GM19239 (cell line): Measurements from ENCODE around the gene RAB11FIP3.
"Not testable (repeated sequence)": the region's sequence is repeated elsewhere in the genome, so short reads cannot be mapped to it uniquely, and the experiment has no call there.

ENCODE experiments used
- DNase-seq: peaks from one replicate; pipeline ENCODE4 v3.0.0; 2011; ENCODE audit warnings: low spot score; ENCODE audit not compliant: insufficient read length
- FAIRE-seq: peaks from 2 replicates; lab custom pipeline; 2011; peaks lifted over from hg19 to GRCh38; lab: Jason Lieb, UNC

Gene RAB11FIP3

GRCh38 chr16:425082-425718, at the start of gene RAB11FIP3:
RAB11FIP3 (plus strand) TSS chr16:425649; CDS start chr16:426007, 358 bp downstream.
- peak; percentile 100 for DNase-seq
- peak; percentile 76 for FAIRE-seq

DNA sequence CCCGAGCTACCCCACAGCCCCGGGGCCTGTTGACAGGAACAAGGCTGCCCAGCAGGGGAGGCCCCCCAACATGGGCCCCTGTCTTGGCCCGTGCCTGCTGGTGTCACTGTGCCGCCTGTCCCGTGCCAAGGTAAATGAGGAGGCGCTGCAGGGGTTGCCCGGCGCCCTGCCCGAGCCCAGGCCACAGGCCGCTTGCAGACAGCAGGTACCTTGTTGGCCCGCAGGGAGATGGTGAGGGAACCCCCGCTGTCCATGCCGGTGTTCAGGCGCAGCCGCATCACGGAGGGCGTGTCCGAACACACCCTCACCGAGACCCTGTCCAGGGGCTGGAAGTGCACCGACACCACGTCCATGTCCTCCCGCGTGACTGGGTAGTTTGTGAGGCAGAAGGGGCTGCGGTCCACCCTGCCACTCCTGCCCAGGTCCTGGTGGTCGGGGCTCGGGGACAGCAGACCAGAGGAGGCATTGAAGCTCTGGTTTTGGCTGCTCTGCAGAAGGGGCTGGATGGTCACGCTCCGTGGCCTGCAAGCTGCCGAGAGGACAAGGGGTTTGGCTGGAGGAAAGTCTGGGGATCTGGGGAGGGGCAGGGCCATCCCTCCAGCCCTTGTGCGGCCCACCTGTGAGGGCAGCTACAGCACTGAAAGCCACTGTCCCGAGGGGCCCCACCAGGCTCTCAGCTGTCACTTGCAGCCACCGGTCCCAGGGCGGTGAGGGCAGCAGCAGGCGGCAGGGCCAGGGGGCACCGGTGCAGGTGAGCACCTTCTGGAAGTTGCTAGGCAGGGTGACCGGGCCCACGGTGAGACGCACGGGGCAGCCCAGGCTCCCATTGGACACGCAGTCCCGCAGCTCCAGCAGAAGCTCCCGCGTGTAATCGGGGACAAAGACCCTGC, 49.3 kb upstream of the RAB11FIP3 start:
- DNase-seq, result no peak
- no peak for FAIRE-seq

DNA sequence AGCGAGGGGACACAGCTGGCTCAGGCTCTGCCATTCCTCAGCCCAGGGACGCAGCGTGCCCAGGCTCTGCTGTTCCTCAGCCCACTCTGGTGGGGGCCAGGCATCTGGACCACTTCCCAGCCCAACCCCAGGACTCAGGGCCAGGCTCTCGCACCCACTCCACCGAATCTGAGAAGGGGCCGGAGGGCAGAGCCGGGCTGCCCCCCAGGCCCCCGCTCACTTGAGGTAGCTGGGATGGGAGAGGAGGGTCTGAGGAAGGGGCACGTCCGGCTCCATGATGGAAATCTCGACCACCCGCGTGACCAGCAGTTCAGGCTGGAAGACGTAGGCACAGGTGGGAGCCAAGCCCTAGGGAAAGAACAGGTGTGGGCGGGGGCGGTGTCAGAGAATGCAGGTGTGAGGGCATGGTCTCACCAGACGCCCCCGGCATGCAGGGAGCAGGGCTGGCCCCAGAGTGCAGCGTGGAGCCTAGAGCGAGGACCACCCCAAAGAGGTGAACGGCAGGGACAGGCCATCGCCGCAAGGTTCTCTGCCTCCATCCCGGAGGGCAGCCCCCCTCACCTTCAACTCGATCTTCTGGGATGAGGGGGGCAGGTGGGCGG, 48.5 kb upstream of the RAB11FIP3 start:
- FAIRE-seq (no peak), DNase-seq (no peak)

DNA sequence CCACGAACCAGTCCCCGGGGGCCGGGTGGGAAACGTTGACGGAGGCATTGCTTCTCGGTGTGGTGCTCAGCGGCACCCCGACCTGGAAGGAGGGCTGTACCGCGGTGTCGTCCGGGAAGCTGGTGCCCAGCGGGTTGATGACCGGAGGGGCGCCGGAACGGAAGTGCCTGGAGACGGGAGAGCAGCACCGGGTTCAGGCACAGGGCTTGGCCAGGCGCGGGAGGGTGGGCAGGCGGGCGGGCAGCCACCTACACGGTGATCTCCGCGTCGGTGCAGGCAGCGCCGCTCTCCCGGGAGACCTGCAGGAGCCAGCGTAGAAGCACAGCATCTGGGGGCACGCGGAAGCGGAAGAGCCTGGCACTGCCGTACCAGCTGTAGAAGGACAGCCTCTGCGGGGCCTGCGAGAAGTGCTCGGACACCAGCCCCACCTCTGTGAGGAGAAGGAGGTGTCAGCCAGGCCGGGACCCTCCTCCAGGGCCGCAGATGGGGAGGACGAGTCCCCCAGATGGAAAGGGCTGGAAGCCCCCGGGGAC, 48.0 kb upstream of the RAB11FIP3 start:
- DNase-seq, result no peak
- no peak for FAIRE-seq

- FAIRE-seq, DNase-seq: not testable (repeated sequence)
Observed at GRCh38 chr16:378113-378820, 47.2 kb upstream of the RAB11FIP3 start.

DNA sequence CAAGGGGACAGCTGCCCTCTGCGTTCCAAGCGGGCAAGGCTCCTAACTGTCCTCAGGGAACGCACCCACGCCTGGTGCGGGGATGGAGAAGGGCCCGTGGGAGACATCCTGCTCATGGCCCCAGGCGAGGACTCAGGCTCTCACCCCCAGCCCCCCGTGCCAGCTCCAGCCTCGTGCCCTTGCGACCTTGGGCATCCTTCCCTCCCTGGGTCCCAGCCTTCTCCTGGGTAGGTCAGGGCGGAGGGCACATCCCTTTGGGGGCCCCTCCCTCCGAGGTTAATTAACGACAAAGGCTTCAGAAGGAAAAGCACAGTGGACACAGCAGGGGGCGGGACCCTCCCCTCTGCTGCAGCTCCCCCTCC, 46.6 kb upstream of the RAB11FIP3 start:
- FAIRE-seq, result no peak
- DNase-seq, result no peak

DNA sequence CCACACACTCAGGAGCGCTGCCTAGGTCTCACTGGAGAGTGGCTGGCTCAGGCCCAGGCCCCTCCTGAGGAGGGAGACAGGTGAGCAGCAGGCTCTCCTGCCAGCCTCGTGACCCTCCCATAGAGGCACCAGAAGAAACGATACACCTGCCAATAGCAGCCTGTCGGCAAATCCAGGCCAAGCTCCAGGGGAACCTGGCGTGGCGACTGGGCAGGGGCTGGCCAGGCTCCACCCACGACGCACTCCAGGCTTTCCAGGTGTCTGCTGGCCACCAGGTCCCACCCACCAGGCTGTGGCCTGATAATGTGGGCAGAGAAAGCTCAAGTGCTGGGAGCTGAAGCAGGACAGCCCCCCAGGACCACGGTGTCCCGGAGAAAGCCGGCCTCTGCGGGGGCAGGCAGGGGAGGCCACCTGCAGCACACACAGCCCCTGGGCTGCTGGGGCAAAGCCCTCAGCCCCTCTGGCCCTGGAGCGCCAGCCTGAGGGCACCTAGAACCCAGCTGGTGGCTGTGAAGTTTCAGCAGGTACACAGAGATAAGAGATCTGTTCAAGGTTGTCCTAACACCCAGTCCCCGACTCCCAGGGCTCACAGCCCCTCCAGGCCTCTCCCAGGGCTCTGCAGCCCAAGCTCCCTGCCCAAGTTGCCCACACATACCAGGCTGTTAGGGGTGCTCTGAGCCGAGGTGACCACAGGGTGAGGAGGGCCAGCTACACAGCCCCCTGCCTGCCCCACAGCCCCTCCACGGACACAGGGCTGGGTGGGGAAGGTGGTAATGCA, 46.1 kb upstream of the RAB11FIP3 start:
- DNase-seq (no peak), FAIRE-seq (no peak)

DNA sequence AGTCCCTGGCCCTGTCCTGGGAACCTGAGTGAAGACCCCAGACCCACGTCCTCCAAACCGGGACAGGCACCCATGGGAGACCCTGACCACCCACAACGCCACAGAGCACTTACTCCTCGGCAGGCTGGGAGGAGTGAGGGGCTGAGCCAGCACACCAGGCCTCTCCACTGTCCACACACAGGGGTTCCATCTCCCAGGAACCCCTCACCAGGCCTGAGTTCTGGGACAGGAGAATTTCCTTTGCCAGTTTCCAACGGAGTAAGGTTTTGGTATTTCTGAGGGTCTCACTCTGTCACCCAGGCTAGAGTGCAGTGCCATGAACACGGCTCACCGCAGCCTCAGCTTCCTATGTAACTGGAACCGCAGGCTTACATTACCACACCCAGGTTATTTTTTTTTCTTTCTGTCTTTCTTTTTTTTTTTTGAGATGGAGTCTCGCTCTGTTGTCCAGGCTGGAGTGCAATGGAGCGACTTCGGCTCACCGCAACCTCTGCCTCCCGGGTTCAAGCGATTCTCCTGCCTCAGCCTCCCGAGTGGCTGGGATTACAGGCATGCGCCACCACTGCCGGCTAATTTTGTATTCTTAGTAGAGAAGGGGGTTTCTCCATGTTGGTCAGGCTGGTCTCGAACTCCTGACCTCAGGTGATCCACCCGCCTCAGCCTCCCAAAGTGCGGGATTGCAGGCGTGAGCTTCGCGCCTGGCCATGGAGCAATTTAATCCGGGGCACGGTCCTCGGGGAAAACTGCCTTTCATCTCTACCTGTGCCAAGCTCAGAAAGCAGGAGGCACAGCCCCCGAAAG, 45.3 kb upstream of the RAB11FIP3 start:
- FAIRE-seq, result no peak
- no peak for DNase-seq

GRCh38 chr16:380762-381011, 44.8 kb upstream of the RAB11FIP3 start:
- no peak for FAIRE-seq
- DNase-seq, result no peak

GRCh38 chr16:381012-381788, 44.2 kb upstream of the RAB11FIP3 start:
- FAIRE-seq (no peak), DNase-seq (no peak)

DNA sequence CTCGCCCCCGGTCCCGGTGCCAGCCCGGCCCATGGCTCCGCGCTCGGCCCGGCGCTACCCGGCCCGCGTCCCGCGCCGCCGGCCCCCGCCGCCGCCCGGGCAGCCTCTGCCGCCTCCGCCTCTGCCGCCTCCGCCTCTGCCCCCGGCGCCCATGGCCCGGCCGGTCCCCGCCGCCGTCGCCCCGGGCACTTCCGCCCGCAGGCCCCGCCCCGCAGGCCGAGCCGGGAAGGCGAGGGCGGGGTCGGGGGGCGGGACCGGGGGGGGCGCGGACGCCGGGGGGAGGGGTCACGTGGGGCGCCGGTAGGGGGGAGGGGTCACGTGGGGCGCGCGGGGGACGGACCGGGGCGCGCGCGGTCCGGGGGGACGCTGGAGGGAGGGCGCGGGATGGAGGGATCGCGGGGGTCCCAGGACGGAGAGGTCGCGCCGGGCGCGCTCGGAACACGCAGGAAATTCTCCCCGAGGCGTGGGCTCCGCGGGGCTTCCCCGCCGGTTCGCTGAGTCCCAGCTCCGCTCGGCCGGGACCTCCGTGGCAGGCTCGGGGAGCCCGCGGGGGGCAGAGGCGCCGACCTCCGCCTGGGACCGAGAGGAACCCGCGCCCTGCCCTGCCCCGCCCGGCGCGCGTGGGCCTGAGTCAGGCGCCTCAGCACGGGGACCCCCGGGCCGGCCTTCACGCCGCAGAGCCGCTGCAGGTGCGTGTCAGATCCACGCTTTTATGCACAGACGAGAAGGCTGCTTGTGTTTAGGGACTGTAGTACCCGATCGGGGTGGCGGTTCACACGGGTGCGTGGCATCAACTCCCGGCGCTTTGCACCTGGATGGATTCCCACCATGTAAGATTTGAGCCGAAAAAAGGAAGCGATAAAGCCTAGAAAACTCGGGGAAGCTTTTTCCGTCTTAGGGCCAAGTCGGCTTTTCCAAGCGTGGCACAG, 43.4 kb upstream of the RAB11FIP3 start, which contains the start of gene PGAP6:
TSS of gene PGAP6 (minus strand) at position 190 of the 929 bp plus-strand sequence. CDS start at position 33, 157 bp downstream.
- FAIRE-seq (peak; percentile 57), DNase-seq (peak; percentile 95)

- DNase-seq, result no peak
- FAIRE-seq, result peak; percentile 89
Observed at GRCh38 chr16:383326-384051, 42.0 kb upstream of the RAB11FIP3 start.

- FAIRE-seq (no peak), DNase-seq (no peak)
Observed at GRCh38 chr16:386641-387156, 38.8 kb upstream of the RAB11FIP3 start.

DNA sequence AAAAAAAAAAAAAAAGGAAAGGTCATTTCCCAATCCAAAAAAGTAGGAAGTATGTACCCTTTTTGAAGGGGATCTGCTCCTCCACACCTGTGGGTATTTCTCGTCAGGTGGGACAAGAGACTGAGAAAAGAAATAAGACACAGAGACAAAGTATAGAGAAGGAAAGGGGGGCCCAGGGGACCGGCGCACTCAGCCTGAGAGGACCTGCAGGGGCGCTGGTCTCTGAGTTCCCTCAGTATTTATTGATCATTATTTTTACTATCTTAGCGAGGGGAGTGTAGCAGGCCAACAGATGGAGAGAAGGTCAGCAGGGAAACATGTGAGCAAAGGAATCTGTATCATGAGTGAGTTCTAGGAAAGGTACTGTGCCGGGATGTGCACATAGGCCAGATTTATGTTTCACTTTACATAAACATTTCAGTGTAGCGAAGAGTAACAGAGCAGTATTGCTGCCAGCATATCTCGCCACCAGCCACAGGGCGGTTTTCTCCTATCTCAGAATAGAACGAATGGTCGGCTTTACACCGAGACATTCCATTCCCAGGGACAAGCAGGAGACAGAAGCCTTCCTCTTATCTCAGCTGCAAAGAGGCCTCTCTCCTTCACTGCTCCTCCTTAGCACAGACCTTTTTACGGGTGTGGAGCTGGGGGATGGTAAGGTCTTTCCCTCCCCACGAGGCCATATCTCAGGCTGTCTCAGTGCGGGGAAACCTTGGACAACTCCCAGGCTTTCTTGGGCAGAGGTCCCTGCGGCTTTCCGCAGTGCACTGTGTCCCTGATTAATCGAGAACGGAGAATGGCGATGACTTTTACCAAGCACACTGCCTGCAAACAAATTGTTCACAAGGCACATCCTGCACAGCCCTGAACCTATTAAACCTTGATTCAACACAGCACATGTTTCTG, 37.4 kb upstream of the RAB11FIP3 start:
- DNase-seq, FAIRE-seq: not testable (repeated sequence)

- FAIRE-seq (no peak), DNase-seq (no peak)
Observed at GRCh38 chr16:389352-389751, 36.1 kb upstream of the RAB11FIP3 start.
